Body of pancreas (tissue), 4 donors: ENCODE measurements around the gene CEP128. TPM values are rescaled to one million over a fixed set of nuclear protein-coding genes. Genes with fewer than 3 reads are reported as not detected.

ENCODE experiments used
- ATAC-seq: fragments of 150-250 bp; one replicate; pipeline ENCODE4 v1.9.1; 2016
- DNase-seq, 4 donors: peaks; one replicate each; pipeline ENCODE4 v3.0.0-alpha.2; 2019
- H3K27ac ChIP-seq, 4 donors: fragments of 200-600 bp; sonication (generic); 1 replicate in 3 of 4; 2 replicates in 1 of 4; pipeline versions ENCODE4 v1.5.1 to v1.6.1; 2016 to 2019; ENCODE audit warnings: mild to moderate bottlenecking in 1 of 4, mixed read lengths in 1 of 4, moderate library complexity in 1 of 4
- H3K27me3 ChIP-seq, 2 donors: fragments of 200-600 bp; sonication (generic); one replicate each; pipeline ENCODE4 v1.6.0; 2016; ENCODE audit warnings: mild to moderate bottlenecking in 1 of 2
- H3K36me3 ChIP-seq, 2 donors: fragments of 200-600 bp; sonication (generic); replicated peaks in 1 of 2; 2 replicates each; pipeline ENCODE4 v1.5.1; 2016; ENCODE audit warnings: low read depth in 2 of 2; ENCODE audit not compliant: insufficient read depth in 1 of 2
- H3K4me1 ChIP-seq: fragments of 200-600 bp; sonication (generic); one replicate; pipeline ENCODE4 v1.6.0; 2016
- H3K4me3 ChIP-seq, 2 donors: fragments of 200-600 bp; sonication (generic); 1 replicate in 1 of 2; 2 replicates in 1 of 2; pipeline ENCODE4 v1.5.1; 2016 to 2019
- H3K9me3 ChIP-seq, 3 donors: fragments of 200-600 bp; sonication (generic); 1 replicate in 2 of 3; 2 replicates in 1 of 3; pipeline ENCODE4 v1.5.1; 2016
- POLR2A ChIP-seq, 3 donors: fragments of 450-650 bp; IDR thresholded peaks; one replicate each; pipeline ENCODE4 v1.6.1; 2016; ENCODE audit warnings: antibody characterized with exemption in 3 of 3, mild to moderate bottlenecking in 2 of 3
- WGBS, 2 donors: methylation state at CpG; one replicate each; pipeline ENCODE4 v1.1.5; 2017; 5-methylcytosine and 5-hydroxymethylcytosine counted together
- intact Hi-C: fragments of 100-400 bp; cut with DNase I; formaldehyde crosslinking; loops from one replicate; pipeline ENCODE4 v1.15.1; 2023
- total RNA-seq, 2 donors: library from RNA; depleted of rRNA; stranded (reverse); fragments of >200 nt; gene quantifications; one replicate each; pipeline ENCODE4 v1.1.0, GENCODE V29; 2016
- TF ChIP-seq, protein P1 (sequence below), 7 experiments: fragments of 450-650 bp in 4 of 7; fragments of 200-600 bp in 3 of 7; sonication (generic) in 3 of 7; IDR thresholded peaks; one replicate each; pipeline ENCODE4 v1.5.1; 2016 to 2019; ENCODE audit warnings: antibody characterized with exemption in 7 of 7

Gene CEP128
- total RNA-seq, 2 donors from 2014 or later: 7.8 to 14.5 TPM

DNA sequence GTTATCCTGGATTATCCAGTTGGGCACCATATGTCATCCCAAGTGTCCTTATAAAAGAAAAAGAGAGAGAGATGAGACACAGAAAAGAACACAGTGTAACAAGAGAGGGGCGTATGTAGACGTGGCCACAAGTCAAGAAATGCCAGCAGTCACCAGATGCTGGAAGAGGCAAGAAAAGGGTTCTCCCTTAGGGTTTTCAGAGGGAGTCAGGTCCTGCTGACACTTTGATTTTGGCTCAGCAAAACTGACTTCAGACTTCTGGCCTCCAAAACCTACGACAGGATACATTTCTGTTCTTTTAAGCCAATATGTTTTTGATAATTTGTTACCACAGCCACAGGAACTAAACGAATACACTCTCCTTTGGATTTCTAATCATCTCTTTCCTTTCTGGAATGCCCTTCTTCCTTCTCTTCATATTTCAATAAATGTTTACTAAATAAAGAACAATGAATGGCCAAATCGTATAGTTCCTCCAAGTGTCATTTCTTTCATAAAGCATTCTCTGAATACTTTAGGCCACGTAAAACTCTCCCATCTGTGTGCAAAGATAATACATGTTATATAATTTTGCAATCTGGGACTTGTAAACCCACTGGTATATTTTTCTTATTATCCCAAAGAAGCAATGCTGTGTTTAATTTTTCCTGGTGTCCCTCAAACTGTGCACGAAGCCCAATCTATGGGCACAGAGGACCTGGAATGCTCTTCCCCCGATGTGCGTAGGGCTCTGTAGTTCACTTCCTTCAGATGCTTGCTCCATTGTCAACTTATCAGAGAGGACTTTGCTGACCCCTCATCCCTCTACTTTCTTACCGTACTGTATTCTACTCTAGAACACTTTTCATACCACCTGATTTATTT, 303.6 kb downstream of the CEP128 start:
- H3K27me3 ChIP-seq: no peaks in the 10 kb centered on the region
- no peaks in the 10 kb centered on the region for H3K4me1 ChIP-seq
- H3K9me3 ChIP-seq: no peaks in the 10 kb centered on the region
- H3K36me3 ChIP-seq: no peaks in the 10 kb centered on the region
- intact Hi-C loops: no loop called here
- ATAC-seq (no peak), DNase-seq (no peak)
- no peak overlapping the region for H3K27ac ChIP-seq
- H3K4me3 ChIP-seq: no peak overlapping the region
- no peak for TF ChIP-seq POLR2A (IDR thresholded peaks at IDR 0.05)
- TF ChIP-seq, protein P1, sequence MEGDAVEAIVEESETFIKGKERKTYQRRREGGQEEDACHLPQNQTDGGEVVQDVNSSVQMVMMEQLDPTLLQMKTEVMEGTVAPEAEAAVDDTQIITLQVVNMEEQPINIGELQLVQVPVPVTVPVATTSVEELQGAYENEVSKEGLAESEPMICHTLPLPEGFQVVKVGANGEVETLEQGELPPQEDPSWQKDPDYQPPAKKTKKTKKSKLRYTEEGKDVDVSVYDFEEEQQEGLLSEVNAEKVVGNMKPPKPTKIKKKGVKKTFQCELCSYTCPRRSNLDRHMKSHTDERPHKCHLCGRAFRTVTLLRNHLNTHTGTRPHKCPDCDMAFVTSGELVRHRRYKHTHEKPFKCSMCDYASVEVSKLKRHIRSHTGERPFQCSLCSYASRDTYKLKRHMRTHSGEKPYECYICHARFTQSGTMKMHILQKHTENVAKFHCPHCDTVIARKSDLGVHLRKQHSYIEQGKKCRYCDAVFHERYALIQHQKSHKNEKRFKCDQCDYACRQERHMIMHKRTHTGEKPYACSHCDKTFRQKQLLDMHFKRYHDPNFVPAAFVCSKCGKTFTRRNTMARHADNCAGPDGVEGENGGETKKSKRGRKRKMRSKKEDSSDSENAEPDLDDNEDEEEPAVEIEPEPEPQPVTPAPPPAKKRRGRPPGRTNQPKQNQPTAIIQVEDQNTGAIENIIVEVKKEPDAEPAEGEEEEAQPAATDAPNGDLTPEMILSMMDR (IDR thresholded peaks at IDR 0.05): no peak
- 85 to 86% methylated on average over 10 of the region's 10 CpGs for WGBS, 2 donors

DNA sequence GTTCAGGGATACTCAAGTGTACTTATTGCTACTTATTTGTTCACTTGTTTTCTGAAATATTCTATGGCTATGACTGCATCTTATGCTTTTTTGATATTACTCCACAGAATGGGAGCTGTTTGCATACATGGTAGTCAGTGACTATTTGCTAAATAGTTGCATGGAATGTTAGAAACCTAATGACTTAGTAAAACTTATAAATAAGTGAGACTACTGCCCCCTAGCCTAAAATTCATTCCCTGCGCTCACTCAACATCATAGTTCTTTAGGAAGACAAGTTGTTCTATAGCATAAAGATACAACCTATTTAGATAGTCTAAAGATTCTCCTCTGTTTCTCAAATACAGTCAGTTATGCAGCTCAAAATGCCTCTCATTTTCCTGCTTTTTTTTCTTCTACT, 305.5 kb downstream of the CEP128 start:
- Histone ChIP-seq H3K9me3 (no peaks in the 10 kb centered on the region), H3K27me3 (no peaks in the 10 kb centered on the region), H3K36me3 (no peaks in the 10 kb centered on the region), H3K4me3 (no peak overlapping the region), H3K4me1 (no peaks in the 10 kb centered on the region), H3K27ac (no peak overlapping the region)
- DNase-seq: no peak
- intact Hi-C loops: no loop called here
- WGBS, 2 donors: 93 to 100% methylated on average over 1 of the region's 1 CpG
- TF ChIP-seq, protein P1 (IDR thresholded peaks at IDR 0.05): no peak
- no peak for TF ChIP-seq POLR2A (IDR thresholded peaks at IDR 0.05)
- ATAC-seq: no peak

DNA sequence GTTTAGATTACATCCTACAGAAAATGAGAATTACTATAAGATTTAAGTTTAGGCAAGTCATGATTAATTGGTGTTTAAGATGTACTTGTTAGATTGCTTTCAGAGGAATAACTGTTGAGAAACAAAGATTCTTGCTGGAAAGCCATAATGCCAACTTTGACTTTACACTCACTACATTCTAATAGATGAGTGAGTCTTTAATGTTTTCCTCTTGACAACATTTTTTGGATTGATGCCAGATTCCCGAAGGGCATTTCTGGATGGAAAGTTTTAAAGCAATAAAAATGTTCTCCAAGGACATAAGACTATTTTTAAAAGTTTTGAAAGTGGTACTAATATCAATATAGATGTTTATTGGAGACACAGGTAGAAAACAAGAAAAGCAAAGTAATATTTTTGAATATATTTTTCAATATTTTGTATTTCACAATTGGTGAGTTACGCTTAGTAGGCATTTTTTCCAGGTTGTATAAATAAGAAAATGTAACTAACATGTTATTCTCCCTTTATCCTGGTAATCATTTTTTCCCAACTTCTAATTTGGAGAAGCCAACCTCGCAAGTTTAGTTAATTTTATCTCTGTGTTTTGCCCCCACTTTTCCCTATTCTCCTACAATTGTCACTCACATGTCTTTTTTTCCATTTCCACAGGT, 307.3 kb downstream of the CEP128 start:
- H3K36me3 ChIP-seq: no peaks in the 10 kb centered on the region
- ATAC-seq (no peak), DNase-seq (no peak)
- no peak overlapping the region for H3K27ac ChIP-seq
- intact Hi-C loops: no loop called here
- H3K4me1 ChIP-seq: no peaks in the 10 kb centered on the region
- 59 to 68% methylated on average over 3 of the region's 3 CpGs for WGBS, 2 donors
- TF ChIP-seq POLR2A (IDR thresholded peaks at IDR 0.05): no peak
- TF ChIP-seq, protein P1 (IDR thresholded peaks at IDR 0.05): no peak
- no peaks in the 10 kb centered on the region for H3K9me3 ChIP-seq
- no peaks in the 10 kb centered on the region for H3K27me3 ChIP-seq
- H3K4me3 ChIP-seq: no peak overlapping the region

DNA sequence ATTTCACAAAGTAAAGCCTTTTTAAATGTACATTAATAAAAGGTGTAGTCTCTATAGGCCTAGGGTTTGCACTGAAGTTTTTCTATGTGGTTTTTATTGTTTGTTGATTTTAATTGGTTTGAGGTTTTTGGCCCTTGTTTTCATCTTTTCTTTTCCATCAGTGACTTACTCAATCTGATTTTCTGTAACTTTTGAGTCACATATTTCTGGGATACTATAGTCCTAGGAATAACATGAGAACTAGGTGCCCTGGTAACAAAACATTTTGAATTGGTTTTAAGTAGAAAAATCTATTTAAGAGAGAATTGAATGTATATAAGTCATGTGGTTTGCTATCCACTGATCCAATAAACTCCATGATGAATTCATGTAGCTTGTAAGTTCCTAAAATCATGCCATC, 311.9 kb downstream of the CEP128 start:
- TF ChIP-seq POLR2A (IDR thresholded peaks at IDR 0.05): no peak
- TF ChIP-seq, protein P1 (IDR thresholded peaks at IDR 0.05): no peak
- no peaks in the 10 kb centered on the region for H3K9me3 ChIP-seq

More for the DNA sequence above, 311.9 kb downstream of the CEP128 start:
- no peaks in the 10 kb centered on the region for H3K36me3 ChIP-seq
- H3K4me1 ChIP-seq: peaks cover 5% of the 10 kb centered on the region
- H3K27ac ChIP-seq: no peak overlapping the region
- ATAC-seq: no peak
- no peak overlapping the region for H3K4me3 ChIP-seq
- no peaks in the 10 kb centered on the region for H3K27me3 ChIP-seq
- intact Hi-C loops: no loop called here
- no peak for DNase-seq
